ENCODE results near the gene GP1BB.
A peak's percentile ranks its signal among the peaks of the same experiment; 100 is the strongest.
"Not testable (repeated sequence)": the region's sequence is repeated elsewhere in the genome, so short reads cannot be mapped to it uniquely, and the experiment has no call there.

GP1BB gene

DNA sequence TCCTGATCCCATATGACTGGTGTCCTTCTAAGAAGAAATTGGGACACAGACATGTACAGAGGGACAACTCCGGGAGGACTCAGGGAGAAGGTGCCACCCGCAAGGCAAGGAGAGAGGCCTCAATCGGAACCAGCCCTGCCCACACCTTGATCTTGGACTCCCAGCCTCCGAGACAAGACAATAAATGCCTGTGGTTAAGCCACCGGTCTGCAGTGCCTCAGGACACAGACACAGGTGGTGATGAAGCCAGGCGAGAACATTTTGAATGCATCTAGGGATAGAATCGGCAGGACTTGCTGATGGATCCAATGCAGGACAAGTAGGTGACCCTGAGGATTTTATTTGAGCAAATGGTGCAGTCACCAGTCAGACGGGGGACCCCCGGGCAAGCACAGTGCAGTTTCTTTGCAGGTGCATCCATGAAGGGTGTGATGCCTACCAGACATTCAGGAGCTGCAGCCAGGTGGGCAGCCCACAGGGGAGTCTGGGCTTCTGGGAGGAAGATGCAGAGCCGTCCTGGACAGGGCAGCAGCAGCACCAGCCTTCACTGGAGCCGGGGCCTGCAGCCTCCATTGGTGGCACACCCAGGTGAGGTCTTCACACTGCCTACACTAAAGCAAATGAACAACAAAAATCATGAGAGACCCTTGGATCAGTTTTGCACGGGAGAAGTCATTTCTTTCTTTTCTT is 29.2 kb upstream of the GP1BB start:
- DNase-seq = no peak

DNA sequence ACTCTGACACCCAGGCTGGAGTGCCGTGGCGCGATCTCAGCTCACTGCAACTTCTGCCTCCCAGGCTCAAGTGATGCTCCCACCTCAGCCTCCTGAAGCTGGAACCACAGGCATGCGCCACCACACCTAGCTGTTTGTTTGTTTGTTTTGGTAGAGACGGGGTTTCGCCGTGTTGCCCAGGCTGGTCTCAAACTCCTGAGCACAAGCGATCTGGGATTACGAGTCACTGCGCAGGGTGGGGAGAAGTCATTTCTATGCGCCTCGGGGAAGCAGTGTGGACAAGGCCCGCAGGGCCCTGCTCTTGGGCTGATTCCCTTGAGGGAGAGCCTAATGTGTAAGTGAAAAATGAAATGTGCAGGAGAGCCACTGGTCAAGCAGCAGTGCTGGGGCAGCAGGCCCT is 28.6 kb upstream of the GP1BB start:
- no peak for DNase-seq

DNA sequence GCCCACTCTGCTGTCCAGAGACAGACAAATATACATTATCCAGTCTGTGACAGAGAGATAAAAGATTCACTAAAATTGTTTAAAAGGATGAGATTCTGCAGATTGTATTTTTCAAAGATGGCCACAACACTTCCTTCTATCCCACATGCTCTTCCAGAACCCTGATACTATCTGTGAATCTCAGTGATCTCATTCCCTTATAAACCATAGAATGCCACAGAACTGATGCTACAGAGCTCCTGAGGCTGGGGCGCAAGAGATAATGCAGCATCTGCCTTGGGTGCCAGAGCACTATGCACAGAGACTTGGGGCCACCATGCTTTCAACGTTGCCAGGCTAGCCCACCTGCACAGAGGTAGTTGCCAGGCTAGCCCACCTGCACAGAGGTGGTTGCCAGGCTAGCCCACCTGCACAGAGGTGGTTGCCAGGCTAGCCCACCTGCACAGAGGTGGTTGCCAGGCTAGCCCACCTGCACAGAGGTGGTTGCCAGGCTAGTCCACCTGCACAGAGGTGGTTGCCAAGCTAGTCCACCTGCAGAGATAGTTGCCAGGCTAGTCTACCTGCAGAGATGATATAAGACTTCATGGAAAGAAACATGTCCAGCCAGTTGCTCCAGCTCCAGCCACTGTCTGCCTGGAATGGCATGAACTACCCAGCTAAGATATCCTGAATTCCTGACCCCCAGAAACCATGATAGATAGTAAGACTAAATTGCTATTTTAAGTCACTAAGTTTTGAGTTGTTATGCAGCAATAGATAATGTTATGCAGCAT is 26.6 kb upstream of the GP1BB start:
- no peak for DNase-seq

DNA sequence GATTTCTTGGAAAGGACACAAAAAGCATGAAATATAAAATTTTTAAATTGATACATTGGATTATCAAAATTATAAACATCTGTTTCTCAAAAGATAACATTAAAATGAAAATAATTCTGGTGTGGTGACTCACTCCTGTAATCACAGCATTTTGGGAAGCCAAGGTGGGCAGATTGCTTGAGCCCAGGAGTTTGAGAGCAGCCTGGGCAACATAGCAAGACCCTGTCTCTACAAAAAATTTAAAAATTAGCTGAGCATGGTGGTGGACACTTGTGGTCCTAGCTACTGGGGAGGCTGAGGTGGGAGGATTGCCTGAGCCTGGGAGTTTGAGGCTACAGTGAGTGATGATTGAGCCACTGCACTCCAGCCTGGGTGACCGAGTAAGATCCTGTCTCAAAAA is 25.5 kb upstream of the GP1BB start:
- DNase-seq = not testable (repeated sequence)

DNA sequence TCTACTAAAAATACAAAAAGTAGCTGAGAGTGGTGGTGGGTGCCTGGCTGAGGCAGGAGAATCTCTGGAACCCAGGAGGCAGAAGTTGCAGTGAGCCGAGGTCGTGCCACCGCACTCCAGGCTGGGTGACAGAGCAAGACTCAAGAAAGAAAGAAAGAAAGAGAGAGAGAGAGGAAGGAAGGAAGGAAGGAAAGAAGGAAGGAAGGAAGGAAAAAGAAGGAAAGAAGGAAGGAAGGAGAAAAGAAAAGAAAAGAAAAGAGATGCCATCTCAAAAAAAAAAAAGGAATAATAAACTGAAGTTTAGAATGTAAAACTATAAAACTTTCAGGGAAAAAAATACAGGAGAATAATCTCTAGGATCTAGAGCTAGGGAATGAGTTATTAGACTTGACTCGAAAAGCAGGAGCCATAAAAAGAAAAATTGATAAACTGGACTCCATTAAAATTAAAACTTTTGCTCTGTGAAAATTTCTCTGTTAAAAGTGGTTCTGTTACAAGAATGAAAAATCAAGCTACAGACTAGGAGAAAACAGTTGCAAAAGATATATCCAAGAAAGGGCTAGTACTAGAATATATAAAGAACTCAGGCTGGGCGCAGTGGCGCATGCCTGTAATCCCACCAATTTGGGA is 22.4 kb upstream of the GP1BB start:
- DNase-seq = no peak

DNA sequence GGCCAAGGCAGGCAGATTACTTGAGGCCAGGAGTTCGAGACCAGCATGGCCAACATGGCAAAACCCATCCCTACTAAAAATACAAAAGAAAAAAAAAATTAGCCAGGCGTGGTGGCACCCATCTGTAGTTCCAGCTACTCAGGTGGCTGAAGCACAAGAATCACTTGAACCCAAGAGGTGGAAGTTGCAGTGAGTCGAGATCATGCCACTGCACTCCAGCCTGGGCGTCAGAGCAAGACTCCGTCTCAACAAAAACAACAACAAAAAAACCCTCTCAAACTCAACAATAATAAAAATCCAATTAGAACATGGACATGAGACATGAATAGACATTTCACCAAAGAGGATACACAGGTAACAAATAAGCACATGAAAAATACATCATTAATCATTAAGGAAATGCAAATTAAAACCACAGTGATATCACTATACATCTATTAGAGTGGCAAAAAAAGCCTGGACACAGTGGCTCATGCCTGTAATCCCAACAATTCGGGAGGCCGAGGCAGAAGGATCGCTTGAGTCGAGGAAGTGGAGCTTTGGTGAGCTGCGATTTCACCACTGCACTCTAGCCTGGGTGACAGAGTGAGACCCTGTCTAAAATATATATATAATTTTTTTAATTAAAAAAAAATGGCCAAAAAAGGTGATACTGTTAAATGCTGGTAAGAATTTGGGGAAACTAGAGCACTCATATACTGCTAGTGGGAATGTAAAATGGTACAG is 21.8 kb upstream of the GP1BB start:
- DNase-seq = no peak

DNA sequence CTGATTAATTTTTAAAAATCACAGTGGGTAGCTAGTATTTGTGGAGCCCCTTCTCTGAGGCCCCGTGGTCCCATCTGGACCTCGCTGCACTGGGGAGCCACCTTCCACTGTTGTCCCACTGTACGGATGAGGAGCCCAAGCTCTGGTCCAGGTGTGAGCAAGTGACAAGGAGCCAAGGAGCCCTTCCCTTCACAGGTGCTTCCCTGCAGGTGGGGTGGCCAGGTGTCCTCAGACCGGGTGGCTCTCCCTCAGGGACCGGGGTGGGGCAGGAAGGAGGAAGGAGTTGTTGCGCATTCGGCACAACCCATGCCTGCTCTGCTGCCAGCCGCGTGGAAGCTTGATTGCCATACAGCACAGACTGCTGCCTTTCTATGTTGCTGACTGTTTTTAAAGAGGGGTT is 19.5 kb upstream of the GP1BB start:
- DNase-seq = no peak

DNA sequence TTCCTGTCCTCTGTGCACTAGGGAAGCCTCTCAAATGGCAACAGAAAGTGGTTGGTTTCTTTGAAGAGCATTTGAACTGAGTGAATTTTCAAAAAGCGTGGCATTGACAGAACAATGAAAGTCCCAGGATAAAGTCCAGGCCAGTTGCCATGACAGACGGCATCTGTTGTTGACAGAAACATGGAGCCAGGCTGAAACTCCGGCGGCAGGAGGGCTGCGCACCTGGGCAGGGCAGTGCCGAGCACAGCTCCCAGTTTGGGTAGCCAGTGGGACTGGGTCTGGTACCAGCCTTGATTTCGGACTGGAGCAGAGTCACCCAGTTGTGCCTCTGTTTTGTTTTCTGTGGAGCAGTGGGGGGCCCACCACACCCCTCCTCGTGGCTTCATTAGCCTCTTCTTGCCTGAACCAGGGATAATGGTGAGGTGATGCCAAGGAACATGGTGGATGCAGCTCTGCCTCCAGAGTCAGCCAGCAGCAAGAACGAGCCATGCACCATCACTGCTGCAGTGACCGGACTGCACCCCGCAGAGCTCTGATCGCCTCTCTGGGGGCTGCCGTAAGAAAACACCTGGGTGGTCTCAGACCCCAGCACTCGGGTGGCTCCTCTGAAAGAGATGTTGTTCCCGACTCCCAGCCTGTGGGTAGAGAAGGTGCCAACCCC is 18.9 kb upstream of the GP1BB start:
- no peak for DNase-seq

DNA sequence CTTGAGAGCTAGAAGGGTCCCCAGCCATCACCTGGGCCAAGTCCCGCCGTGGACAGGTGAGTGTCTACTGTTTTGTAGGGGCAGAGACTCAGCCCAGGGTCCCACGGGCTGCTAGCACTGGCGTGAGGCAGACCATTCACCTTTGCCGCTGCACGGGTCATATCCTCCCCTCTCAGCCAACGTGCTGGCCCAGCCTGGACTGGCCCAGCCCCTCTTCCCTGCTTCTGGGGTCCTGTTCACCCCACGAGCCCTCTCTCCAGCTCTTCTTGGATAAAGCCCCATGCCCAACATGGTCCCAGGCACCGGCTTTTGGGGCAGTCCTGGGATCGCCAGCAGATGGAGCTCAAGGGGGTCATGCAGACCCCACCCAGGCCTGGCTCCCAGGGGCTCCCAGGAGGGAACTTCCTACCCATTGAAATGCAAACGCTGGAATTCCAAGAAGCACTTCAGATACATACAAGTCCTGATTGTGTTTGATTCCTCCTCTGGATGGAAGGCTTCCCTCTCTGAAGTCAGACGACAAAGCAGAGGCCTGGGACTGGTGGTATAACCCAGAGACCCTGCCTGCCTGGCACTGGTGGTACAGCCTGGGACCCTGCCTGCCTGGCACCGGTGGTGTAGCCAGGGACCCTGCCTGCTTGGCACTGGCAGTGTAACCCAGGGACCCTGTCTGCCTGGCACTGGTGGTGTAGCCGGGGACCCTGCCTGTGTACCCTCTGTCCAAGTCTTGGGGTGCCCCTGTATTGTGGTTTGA is 18.0 kb upstream of the GP1BB start:
- no peak for DNase-seq

DNA sequence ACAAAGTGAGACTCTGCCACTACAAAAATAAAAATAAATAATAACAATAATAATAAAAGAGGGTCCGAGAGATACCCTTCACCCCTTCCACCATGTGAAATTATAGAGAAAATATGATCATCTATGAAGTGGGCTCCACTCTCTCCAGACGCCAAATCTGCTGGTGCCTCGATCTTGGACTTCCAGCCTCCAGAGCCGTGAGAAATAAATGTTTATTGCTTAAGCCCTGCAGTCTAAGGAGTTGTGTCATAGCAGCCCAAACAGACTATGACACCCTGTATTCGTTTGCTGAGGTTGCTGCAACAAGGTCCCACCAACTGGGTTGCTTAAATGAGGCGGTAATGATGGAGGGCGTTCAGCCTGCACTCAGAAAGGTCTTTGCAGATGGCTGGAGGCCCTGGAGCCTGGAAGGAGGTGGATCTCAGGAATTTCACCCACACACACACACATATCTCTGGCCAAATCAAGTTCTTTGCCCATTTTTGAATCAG is 16.6 kb upstream of the GP1BB start:
- DNase-seq = no peak

DNA sequence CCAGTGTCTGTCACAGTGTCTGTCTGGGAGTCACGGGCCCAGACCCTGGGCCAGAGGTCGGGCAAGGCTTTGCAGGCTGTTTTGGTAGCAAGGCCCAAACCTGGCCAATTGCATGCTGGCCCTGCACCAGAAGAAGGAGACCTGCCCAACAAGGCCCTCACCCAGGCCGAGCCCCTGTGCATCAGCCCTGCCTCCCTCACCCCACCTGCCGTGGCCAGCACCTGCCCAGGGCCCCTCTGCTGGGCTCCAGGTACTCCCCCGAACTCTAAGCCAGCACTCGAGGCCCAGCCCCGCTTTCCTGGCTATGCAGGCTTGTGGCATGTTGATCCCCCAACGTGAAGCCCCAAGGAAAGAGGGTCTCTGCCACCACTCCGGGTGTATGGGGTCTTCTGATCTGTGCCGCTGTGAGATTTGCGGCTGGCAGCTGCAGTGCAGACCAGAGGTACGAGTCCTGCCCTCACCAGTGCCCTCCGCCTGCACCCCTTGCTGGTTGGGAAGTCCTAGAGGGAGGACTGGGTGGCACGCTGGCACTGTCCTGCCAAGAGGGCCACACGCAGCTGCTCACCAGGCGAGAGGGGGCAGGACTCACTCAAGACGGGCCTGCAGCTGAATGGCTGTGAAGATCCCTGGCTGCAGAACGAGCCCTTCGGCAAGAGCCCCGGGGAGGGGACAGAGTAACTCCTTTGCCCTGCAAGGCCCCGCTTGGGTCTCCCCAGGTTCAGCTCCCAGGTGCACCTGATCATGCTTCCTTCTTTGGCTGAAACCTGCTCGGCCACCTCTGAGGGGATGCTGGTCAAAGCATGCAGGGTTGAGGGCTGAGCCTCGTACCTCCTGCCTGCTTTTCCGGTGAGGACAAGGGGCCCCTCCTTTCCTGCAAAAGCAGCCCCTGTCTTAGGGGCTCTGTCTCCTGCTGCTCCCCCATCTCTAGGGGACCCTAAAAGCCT is 15.7 kb upstream of the GP1BB start:
- no peak for DNase-seq

DNA sequence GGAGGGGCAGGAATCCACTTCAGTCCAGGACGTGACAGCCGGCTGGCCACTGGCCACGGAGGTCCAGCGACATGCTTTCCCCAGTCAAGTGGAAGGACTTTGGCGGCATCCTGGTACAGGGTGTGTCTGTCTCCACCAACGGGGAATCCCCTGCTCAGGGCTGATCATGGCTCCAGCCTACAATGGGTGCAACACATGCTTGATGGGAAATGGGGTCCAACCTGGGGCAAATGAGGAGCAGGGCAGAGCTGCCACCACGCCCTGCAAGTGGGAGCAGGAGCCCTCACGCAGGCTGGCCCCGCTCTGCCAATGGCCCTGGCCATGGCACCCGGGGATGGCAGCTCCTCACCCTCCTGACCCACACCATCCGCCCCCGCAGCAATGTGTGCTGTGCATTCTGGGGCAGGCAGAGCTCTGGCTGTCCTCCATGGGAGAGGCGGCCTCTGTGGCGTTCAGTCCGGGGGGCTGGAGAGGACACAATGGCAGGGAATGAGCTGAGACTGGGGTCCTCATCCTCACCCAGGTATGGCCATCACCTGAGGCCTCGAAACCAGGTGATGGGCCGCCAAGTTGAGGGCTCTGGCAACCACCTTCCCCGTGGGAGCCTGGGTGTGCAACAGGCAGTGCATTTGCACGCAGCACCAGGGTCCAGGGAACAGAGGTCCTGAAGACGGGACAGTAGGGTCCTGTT is 14.9 kb upstream of the GP1BB start:
- DNase-seq = no peak

DNA sequence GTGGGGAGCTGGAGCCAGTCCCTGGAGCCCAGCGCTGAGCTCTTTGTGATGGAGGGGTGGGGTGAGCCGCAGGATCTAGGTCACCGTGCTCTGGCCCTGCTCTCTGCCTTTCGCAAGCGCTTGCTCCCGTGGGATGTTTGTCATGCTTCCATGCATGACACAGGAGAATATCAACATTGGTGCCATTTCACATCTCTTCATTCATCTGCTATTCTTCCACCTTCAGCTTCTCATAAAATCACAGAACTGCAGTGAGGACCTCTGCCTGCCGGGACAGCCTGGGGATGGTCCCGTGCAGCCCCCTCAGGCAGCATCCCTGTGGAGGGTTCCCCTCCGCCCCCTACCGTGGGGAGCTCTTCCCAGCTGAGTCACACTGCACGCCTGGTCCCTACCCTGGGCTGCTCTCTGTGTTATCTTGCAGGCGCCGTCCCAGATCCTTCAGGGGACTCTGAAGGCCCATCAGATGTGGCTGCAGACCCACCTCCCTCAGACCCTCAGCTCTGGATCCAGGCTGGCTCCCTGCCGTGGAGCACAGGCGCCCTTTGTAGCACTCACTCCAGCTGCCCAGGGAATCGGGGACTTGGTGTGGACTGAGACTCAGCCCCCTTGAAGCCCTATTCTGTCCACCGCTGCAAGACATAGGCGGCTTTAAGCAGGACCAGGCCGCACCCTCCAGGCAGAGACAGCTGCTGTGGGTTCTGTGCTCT is 14.1 kb upstream of the GP1BB start:
- DNase-seq = no peak

DNA sequence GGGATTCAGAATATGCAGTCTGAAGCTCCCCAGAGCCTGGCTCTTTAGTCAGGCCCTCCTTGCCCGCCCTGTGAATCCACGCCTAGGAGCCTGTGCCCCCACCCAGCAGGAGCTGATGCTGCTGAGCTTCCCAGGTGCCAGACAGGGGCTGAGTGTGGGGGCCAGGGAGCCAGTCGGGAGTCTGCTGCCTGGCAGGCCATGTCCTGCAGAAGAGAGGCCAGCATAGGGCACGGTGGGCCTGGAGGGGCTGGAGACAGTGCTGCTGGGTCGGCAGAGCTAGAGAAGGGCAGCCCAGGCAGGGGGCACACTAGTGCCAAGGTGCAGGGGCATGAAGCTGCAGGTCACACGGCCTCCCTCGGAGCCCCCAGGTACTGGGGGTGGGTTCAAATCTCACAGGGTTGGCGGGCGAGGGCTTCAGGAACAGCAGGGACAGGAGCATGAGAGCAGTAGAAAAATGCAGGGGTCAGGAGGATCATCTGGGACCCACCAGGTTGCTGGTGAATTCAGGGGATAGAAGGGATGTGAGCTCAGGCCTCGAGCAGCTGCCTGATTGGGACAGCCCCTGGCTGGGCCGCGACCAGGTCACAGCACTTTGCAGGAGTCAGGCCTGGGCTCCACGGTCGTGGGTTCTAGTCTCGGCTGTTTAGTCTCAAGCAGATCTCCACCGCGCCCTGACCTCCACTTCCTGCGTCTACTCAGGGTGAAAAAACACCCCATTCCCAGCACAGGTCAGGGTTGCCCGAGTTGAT is 13.1 kb upstream of the GP1BB start:
- no peak for DNase-seq

DNA sequence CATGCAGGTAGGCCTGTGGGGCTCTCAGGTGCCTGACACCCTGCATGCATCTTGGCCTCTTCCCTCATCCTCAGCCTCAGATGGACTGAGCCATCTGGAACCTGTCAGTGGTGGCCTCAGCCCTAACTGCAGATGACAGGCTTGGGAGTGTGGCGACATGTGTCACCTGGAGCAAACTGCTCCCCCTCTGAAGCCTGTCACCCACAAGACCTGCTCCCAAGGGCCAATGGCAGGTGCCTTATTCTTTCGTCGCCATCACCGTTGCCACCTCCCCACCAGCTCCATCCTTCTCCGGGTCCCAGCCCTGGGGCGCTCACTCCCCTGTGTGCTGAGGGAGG is 12.6 kb upstream of the GP1BB start:
- DNase-seq = no peak

DNA sequence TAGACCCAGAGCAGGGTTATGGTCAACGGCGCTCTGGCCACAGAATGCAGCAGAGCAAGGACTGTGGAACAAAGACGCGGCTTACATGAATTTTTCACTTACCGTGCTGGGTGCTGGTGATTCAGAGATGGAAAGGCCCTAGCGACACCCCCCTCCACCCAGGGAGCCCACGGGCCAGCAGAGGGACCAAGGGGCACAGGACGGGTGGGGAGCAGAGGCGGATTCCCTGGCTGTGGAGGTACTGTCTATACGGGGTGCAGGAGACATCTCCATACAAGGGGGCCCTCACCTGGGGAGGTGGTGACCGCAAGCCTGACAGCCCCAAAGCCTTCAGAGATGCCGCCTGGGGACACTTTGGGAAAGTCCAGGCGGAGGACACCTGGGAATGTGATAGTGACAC is 10.1 kb upstream of the GP1BB start:
- DNase-seq = no peak

DNA sequence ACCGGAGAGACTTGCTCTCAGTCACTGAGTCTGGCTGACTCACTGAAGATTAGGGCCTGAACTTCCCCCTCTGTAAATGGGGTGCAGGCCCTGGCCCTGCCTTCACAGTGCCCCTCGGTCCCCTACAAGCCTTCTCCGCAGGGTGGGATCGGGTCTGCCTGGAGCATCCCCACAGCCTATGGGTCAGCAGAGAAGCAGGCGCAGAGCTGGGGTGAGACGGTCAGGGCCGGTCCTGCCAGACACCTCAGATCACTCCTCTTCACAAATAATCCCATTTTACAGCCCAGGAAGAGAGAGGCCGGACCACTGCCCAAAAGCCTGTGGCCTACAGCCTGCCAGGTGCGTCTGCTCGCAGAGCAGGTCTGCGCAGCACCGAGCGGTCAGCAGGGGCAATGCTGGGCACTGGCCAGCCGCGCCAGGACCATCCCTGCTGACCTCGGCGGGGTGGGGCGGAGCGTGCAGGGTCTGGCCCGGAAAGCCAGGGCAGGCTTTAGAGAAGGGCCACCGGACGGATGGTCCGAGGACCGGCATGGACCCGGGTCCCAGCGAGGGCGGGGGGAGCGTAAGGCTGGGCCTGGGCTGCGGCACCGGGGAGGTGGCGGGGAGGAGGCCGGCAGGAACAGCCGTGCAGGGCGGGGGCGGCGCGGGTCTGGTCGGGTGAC is 9.6 kb upstream of the GP1BB start:
- peak in 1 of 2 experiments; percentile 19 for DNase-seq
